MM.1S (cell line): ENCODE measurements around the gene UBA7.

Experiments used
- DNase-seq: peaks from one replicate; pipeline ENCODE4 v3.0.0-alpha.2; 2015
- H2AFZ ChIP-seq: fragments of 300-600 bp; sonication (generic); 2 replicates; pipeline ENCODE4 v1.6.0; 2016; ENCODE audit warnings: antibody characterized with exemption, low read length
- H3F3A ChIP-seq: fragments of 300-600 bp; sonication (generic); 2 replicates; pipeline ENCODE4 v1.6.1; 2016; ENCODE audit warnings: mild to moderate bottlenecking, antibody characterized with exemption, low read length, moderate library complexity, mixed read lengths; ENCODE audit not compliant: insufficient read depth
- H3K27ac ChIP-seq: fragments of 300-600 bp; sonication (generic); 2 replicates; pipeline ENCODE4 v1.5.1; 2016; ENCODE audit warnings: mild to moderate bottlenecking, low read length
- H3K27me3 ChIP-seq: fragments of 300-600 bp; sonication (generic); replicated peaks from 2 replicates; pipeline ENCODE4 v1.6.0; 2016; ENCODE audit warnings: low read length; ENCODE audit not compliant: insufficient read depth
- H3K36me3 ChIP-seq: fragments of 300-600 bp; sonication (generic); replicated peaks from 2 replicates; pipeline ENCODE4 v1.6.1; 2016; ENCODE audit warnings: mild to moderate bottlenecking, low read length, mixed read lengths; ENCODE audit not compliant: insufficient read depth
- H3K4me1 ChIP-seq: fragments of 300-600 bp; sonication (generic); 2 replicates; pipeline ENCODE4 v1.6.1; 2016; ENCODE audit warnings: low read length, mixed read lengths
- H3K4me2 ChIP-seq: fragments of 300-600 bp; sonication (generic); 2 replicates; pipeline ENCODE4 v1.6.0; 2016; ENCODE audit warnings: low read depth, low read length
- H3K4me3 ChIP-seq: fragments of 300-600 bp; sonication (generic); 2 replicates; pipeline ENCODE4 v1.5.1; 2016; ENCODE audit warnings: low read length, mixed read lengths
- H3K79me2 ChIP-seq: fragments of 300-600 bp; sonication (generic); 2 replicates; pipeline ENCODE4 v1.6.1; 2016; ENCODE audit warnings: mixed run types, low read length, mixed read lengths
- H3K9ac ChIP-seq: fragments of 300-600 bp; sonication (generic); 2 replicates; pipeline ENCODE4 v1.6.1; 2016; ENCODE audit warnings: low read length, mixed read lengths
- H3K9me2 ChIP-seq: fragments of 300-600 bp; sonication (generic); replicated peaks from 2 replicates; pipeline ENCODE4 v1.6.1; 2016; ENCODE audit warnings: mild to moderate bottlenecking, low read length, mixed read lengths; ENCODE audit not compliant: insufficient read depth
- H3K9me3 ChIP-seq: fragments of 300-600 bp; sonication (generic); replicated peaks from 2 replicates; pipeline ENCODE4 v1.6.1; 2016; ENCODE audit warnings: mild to moderate bottlenecking, low read length, mixed read lengths; ENCODE audit not compliant: insufficient read depth
- H4K20me1 ChIP-seq: fragments of 300-600 bp; sonication (generic); 2 replicates; pipeline ENCODE4 v1.6.1; 2016; ENCODE audit warnings: mild to moderate bottlenecking, low read length, moderate library complexity, mixed read lengths; ENCODE audit not compliant: insufficient read depth
- CTCF ChIP-seq: fragments of 300-600 bp; sonication (generic); IDR thresholded peaks from 2 replicates; pipeline ENCODE4 v1.5.1; 2016; ENCODE audit warnings: antibody characterized with exemption, low read length, mixed read lengths
- EZH2 ChIP-seq: fragments of 300-600 bp; sonication (generic); optimal IDR thresholded peaks from 2 replicates; pipeline ENCODE3; 2017; ENCODE audit warnings: low read depth, mild to moderate bottlenecking, antibody characterized with exemption, low read length, mixed read lengths
- EZH2phosphoT487 ChIP-seq: fragments of 300-600 bp; sonication (generic); IDR thresholded peaks from 2 replicates; pipeline ENCODE4 v1.6.1; 2018; ENCODE audit warnings: antibody characterized with exemption, low read length

UBA7 gene

GRCh38 chr3:49856181-49857005, 42.6 kb upstream of the UBA7 start, which contains the start of gene TRAIP:
Gene TRAIP (minus strand): TSS chr3:49856564. CDS start chr3:49856453, 111 bp downstream.
- peaks cover 10% of the 10 kb centered on the region for H3K4me1 ChIP-seq
- H3F3A ChIP-seq = no peaks in the 10 kb centered on the region
- H4K20me1 ChIP-seq = no peaks in the 10 kb centered on the region
- no peaks in the 10 kb centered on the region for H3K9me3 ChIP-seq
- H3K27ac ChIP-seq = 0 out of 2 replicates have a peak within 1 kb of the TSS, but pooled peaks have one; percentile 19
- no peaks in the 10 kb centered on the region for H3K27me3 ChIP-seq
- no peak for TF ChIP-seq EZH2
- peak; percentile 5; the same call in 1 of the 2 replicates for TF ChIP-seq CTCF
- H3K9me2 ChIP-seq = no peaks in the 10 kb centered on the region
- peaks cover 24% of the 10 kb centered on the region for H3K79me2 ChIP-seq
- H3K4me3 ChIP-seq = peak within 1 kb of the TSS; percentile 99
- peak within 1 kb of the TSS; percentile 100 for H3K4me2 ChIP-seq
- H2AFZ ChIP-seq = peak within 1 kb of the TSS; percentile 99
- peak within 1 kb of the TSS; percentile 71 for H3K9ac ChIP-seq
- DNase-seq = peak; percentile 94
- no peaks in the 10 kb centered on the region for H3K36me3 ChIP-seq

DNA sequence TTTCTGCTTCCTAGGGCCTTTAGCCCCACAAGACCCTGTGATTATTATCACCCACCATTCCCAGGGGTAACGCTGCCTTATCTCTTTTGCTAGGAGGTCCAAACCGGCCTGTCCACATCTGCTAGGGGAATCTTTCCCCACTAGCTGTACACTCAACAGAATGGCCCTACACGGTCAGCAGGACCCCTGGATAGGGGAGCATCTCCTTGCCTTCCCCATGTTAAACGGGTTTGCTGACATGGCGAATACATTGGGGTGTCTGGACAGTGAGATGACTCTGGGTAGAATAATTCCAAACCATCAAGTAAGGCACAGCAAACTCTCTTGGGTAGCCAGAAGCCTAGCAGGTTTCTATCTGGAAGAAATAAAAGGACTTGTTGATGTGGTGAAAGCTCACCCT, 41.9 kb upstream of the UBA7 start:
- Histone ChIP-seq H3K9me3 (no peaks in the 10 kb centered on the region), H3F3A (no peaks in the 10 kb centered on the region), H3K4me3 (peak overlapping the region; percentile 99), H2AFZ (peak overlapping the region; percentile 99), H3K4me2 (peak overlapping the region; percentile 100), H3K9me2 (no peaks in the 10 kb centered on the region), H4K20me1 (no peaks in the 10 kb centered on the region), H3K9ac (peak overlapping the region; percentile 71; the same call in 1 of the 2 replicates), H3K79me2 (peaks cover 24% of the 10 kb centered on the region), H3K27ac (no peak overlapping the region), H3K36me3 (no peaks in the 10 kb centered on the region), H3K4me1 (peaks cover 10% of the 10 kb centered on the region), H3K27me3 (no peaks in the 10 kb centered on the region)
- TF ChIP-seq CTCF = no peak
- TF ChIP-seq EZH2phosphoT487 = no peak
- no peak for DNase-seq

GRCh38 chr3:49845694-49846093, 31.9 kb upstream of the UBA7 start:
- Histone ChIP-seq H3K36me3 (no peaks in the 10 kb centered on the region), H3K27ac (no peak overlapping the region), H3K9ac (no peak overlapping the region), H4K20me1 (no peaks in the 10 kb centered on the region), H3K4me3 (no peak overlapping the region), H3K4me2 (no peak overlapping the region), H3K79me2 (no peaks in the 10 kb centered on the region), H2AFZ (no peak overlapping the region), H3K9me2 (no peaks in the 10 kb centered on the region), H3F3A (no peaks in the 10 kb centered on the region), H3K4me1 (no peaks in the 10 kb centered on the region), H3K9me3 (no peaks in the 10 kb centered on the region), H3K27me3 (no peaks in the 10 kb centered on the region)
- TF ChIP-seq CTCF = no peak
- DNase-seq = no peak
